CD14-positive monocyte (primary cell): ENCODE results near the gene LIPA. TPM values are rescaled to one million over a fixed set of nuclear protein-coding genes. Genes with fewer than 3 reads are reported as not detected.

Source experiments
- DNase-seq, 3 donors: peaks; one replicate each; pipeline ENCODE4 v3.0.0-alpha.2; 2011 to 2022
- H2AFZ ChIP-seq: 2 replicates; pipeline ENCODE4 v1.6.0; 2012; ENCODE audit warnings: mild to moderate bottlenecking, low read depth, low read length, inconsistent platforms; ENCODE audit not compliant: insufficient read depth, poor library complexity, severe bottlenecking
- H3K27ac ChIP-seq, 2 donors: 1 replicate in 1 of 2; 2 replicates in 1 of 2; pipeline ENCODE4 v1.5.1; 2012 to 2013; ENCODE audit warnings: low read length in 2 of 2, control low read depth in 1 of 2, inconsistent platforms in 1 of 2, low read depth in 1 of 2, mild to moderate bottlenecking in 1 of 2
- H3K27me3 ChIP-seq, 2 donors: one replicate each; pipeline versions ENCODE4 v1.6.0 to v1.6.1; 2011 to 2013; ENCODE audit warnings: low read length in 2 of 2; ENCODE audit not compliant: control insufficient read depth in 2 of 2, insufficient read depth in 2 of 2
- H3K36me3 ChIP-seq, 2 donors: replicated peaks in 1 of 2; 1 replicate in 1 of 2; 2 replicates in 1 of 2; pipeline versions ENCODE4 v1.5.1 to v1.6.1; 2012 to 2013; ENCODE audit warnings: low read length in 2 of 2, control low read depth in 1 of 2, inconsistent platforms in 1 of 2, mild to moderate bottlenecking in 1 of 2; ENCODE audit not compliant: insufficient read depth in 2 of 2, control insufficient read depth in 1 of 2
- H3K4me1 ChIP-seq, 2 donors: 1 replicate in 1 of 2; 2 replicates in 1 of 2; pipeline versions ENCODE4 v1.5.1 to v1.6.1; 2012 to 2013; ENCODE audit warnings: low read length in 2 of 2, control low read depth in 1 of 2, inconsistent platforms in 1 of 2, mild to moderate bottlenecking in 1 of 2, moderate library complexity in 1 of 2; ENCODE audit not compliant: insufficient read depth in 2 of 2, control insufficient read depth in 1 of 2
- H3K4me2 ChIP-seq: replicated peaks from 2 replicates; pipeline ENCODE3; 2012; ENCODE audit warnings: low read length, moderate library complexity, mild to moderate bottlenecking; ENCODE audit not compliant: poor library complexity, severe bottlenecking; ENCODE audit errors: extremely low read depth
- H3K4me3 ChIP-seq, 3 experiments: fragments of 200-600 bp in 1 of 3; sonication (generic) in 1 of 3; replicated peaks in 1 of 3; 1 replicate in 2 of 3; 2 replicates in 1 of 3; pipeline ENCODE4 v1.5.1; 2011 to 2013; ENCODE audit warnings: low read length in 3 of 3, mild to moderate bottlenecking in 3 of 3, control low read depth in 2 of 3, low read depth in 2 of 3, inconsistent platforms in 1 of 3, moderate library complexity in 1 of 3
- H3K79me2 ChIP-seq: 2 replicates; pipeline ENCODE4 v1.6.0; 2012; ENCODE audit warnings: mild to moderate bottlenecking, control low read depth, inconsistent platforms, low read length, moderate library complexity; ENCODE audit not compliant: insufficient read depth
- H3K9ac ChIP-seq: 2 replicates; pipeline ENCODE4 v1.6.0; 2017; ENCODE audit warnings: low read length, mild to moderate bottlenecking; ENCODE audit not compliant: insufficient read depth, poor library complexity, severe bottlenecking
- H3K9me3 ChIP-seq, 2 donors: replicated peaks in 1 of 2; 1 replicate in 1 of 2; 2 replicates in 1 of 2; pipeline versions ENCODE4 v1.5.1 to v1.6.1; 2012 to 2013; ENCODE audit warnings: low read length in 2 of 2, control low read depth in 1 of 2; ENCODE audit not compliant: control insufficient read depth in 1 of 2, insufficient read depth in 1 of 2
- H4K20me1 ChIP-seq: 2 replicates; pipeline ENCODE4 v1.6.0; 2012; ENCODE audit warnings: mild to moderate bottlenecking, low read length, control low read depth, moderate library complexity; ENCODE audit not compliant: insufficient read depth
- H3K27ac Mint-ChIP-seq, 7 donors: one replicate each; pipeline ENCODE4 v1.8.0; 2020; ENCODE audit warnings: mild to moderate bottlenecking in 7 of 7, mixed read lengths in 7 of 7, moderate library complexity in 6 of 7, inconsistent platforms in 2 of 7
- H3K27me3 Mint-ChIP-seq, 3 donors: one replicate each; pipeline ENCODE4 v1.8.0; 2021 to 2022; ENCODE audit warnings: low read depth in 3 of 3, mild to moderate bottlenecking in 3 of 3, mixed read lengths in 3 of 3, moderate library complexity in 3 of 3, inconsistent platforms in 1 of 3
- H3K36me3 Mint-ChIP-seq, 2 donors: one replicate each; pipeline ENCODE4 v1.8.0; 2020; ENCODE audit warnings: mixed read lengths in 2 of 2, inconsistent platforms in 1 of 2, mild to moderate bottlenecking in 1 of 2
- H3K4me1 Mint-ChIP-seq: one replicate; pipeline ENCODE4 v1.8.0; 2020; ENCODE audit warnings: mild to moderate bottlenecking, mixed read lengths
- H3K4me3 Mint-ChIP-seq, 2 donors: one replicate each; pipeline ENCODE4 v1.8.0; 2020; ENCODE audit warnings: mild to moderate bottlenecking in 2 of 2, mixed read lengths in 2 of 2, moderate library complexity in 1 of 2
- H3K9me3 Mint-ChIP-seq, 7 donors: one replicate each; pipeline ENCODE4 v1.8.0; 2020 to 2022; ENCODE audit warnings: mixed read lengths in 7 of 7, mild to moderate bottlenecking in 6 of 7, moderate library complexity in 6 of 7, inconsistent platforms in 2 of 7
- WGBS: methylation state at CpG from one replicate; pipeline ENCODE4 v1.1.5; 2013; ENCODE audit warnings: missing lambda C conversion rate; ENCODE audit not compliant: insufficient coverage; 5-methylcytosine and 5-hydroxymethylcytosine counted together
- intact Hi-C, 2 donors: fragments of 100-400 bp; cut with micrococcal nuclease; formaldehyde crosslinking; loops; one replicate each; pipeline versions ENCODE4 v1.15.0 to v1.15.1; 2023
- polyA minus RNA-seq: library from RNA; depleted of rRNA, polyadenylated mRNA; stranded (reverse); fragments of >200 nt; gene quantifications from 2 replicates; pipeline ENCODE4 v1.2.3, GENCODE V29; 2012
- polyA plus RNA-seq, 3 donors: library from polyadenylated mRNA; depleted of rRNA in 1 of 3; unstranded in 2 of 3; stranded (reverse) in 1 of 3; fragments of 300-500 nt in 2 of 3; fragments of >200 nt in 1 of 3; fragmentation: Illumina TruSeq in 2 of 3; gene quantifications; 1 replicate in 2 of 3; 2 replicates in 1 of 3; pipeline ENCODE4 v1.2.3, GENCODE V29; 2012 to 2021
- total RNA-seq, 12 experiments: library from RNA in 1 of 12; stranded (reverse) in 1 of 12; fragments of 120-200 nt in 1 of 12; gene quantifications; one replicate each; pipeline ENCODE4 v1.2.4 and lab custom pipeline; 2013 to 2026; ENCODE audit warnings: mixed read lengths in 6 of 12, inconsistent platforms in 1 of 12
- TF ChIP-seq, protein P1 (sequence below): fragments of 200-600 bp; IDR thresholded peaks from one replicate; pipeline ENCODE4 v1.8.0; 2022; ENCODE audit warnings: antibody characterized with exemption, mild to moderate bottlenecking

The LIPA gene
- total RNA-seq (2013), result 92.8 TPM
- polyA plus RNA-seq (100 to 1,000 TPM in 2 of 3 donors, 10 to 100 TPM in 1; 37.4 to 353 (median 289) TPM), polyA minus RNA-seq (16.6 and 35.9 TPM in 2 replicates), total RNA-seq (lab: John Stamatoyannopoulos, UW) (23.1 to 332 (median 230) reads per million in 11 experiments)

DNA sequence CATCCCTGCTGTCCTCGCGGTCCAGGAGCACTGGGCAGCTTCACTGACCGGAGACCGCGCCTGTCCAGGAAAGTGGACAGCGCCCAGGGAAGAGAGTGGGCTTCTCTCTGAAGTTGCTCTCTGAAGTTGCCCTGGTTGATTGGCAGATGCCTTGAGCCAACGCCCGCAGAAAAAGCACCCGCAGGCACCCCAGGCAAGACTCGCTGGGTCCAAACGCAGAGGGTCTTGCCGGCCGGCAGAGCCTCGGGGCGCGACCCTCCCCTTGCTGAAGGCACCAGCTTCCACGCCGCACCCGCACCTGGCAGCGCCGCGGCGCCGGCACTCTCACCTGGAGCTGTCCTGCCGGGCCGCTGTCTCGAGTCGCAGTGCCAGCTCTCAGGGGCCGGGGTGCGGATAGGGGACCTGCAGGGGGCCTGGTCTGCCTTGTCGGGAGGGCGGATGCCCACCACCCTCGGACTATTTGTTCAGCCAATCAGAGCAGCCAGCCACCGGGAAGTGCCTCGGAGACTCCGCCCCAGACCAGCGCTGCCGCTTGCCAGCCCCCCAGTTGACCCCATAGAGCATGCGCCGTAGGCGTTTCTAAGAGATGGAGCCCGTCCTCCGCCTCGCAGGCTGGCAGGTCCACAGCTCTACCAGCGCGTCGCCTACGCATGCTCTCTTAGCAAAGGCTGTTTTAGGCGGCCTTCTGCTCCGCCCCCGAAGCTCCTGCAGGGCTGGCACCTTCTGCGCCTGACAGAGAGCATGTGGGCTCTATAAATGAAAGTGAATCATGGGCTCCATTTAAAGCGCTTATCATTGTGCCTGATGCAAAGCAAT, at the start of gene LIPA:
Gene LIPA (minus strand): TSS at position 367 of the 816 bp plus-strand sequence. CDS start 4,127 bp downstream, outside the sequence.
- intact Hi-C loops, result no loop called here
- H3K27me3 ChIP-seq, result no peaks in the 10 kb centered on the region
- H3K4me2 ChIP-seq, result peak within 1 kb of the TSS; percentile 91
- H3K4me1 ChIP-seq, result peaks cover 53 to 67% of the 10 kb centered on the region in 2 donors
- peak within 1 kb of the TSS; percentile 46 to 81 for H3K27ac ChIP-seq
- peaks cover 18% of the 10 kb centered on the region for H3K79me2 ChIP-seq
- H3K36me3 ChIP-seq, result peaks cover 0 to 3% of the 10 kb centered on the region in 2 donors
- TF ChIP-seq, protein P1, sequence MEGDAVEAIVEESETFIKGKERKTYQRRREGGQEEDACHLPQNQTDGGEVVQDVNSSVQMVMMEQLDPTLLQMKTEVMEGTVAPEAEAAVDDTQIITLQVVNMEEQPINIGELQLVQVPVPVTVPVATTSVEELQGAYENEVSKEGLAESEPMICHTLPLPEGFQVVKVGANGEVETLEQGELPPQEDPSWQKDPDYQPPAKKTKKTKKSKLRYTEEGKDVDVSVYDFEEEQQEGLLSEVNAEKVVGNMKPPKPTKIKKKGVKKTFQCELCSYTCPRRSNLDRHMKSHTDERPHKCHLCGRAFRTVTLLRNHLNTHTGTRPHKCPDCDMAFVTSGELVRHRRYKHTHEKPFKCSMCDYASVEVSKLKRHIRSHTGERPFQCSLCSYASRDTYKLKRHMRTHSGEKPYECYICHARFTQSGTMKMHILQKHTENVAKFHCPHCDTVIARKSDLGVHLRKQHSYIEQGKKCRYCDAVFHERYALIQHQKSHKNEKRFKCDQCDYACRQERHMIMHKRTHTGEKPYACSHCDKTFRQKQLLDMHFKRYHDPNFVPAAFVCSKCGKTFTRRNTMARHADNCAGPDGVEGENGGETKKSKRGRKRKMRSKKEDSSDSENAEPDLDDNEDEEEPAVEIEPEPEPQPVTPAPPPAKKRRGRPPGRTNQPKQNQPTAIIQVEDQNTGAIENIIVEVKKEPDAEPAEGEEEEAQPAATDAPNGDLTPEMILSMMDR, result no peak
- peaks cover 5 to 13% (median 7%) of the 10 kb centered on the region in 7 donors for H3K9me3 Mint-ChIP-seq
- no peaks in the 10 kb centered on the region for H4K20me1 ChIP-seq
- peaks cover 0 to 13% of the 10 kb centered on the region in 2 donors for H3K9me3 ChIP-seq
- peaks cover 49% of the 10 kb centered on the region for H3K4me1 Mint-ChIP-seq
- H3K36me3 Mint-ChIP-seq, result peaks cover 0 to 7% of the 10 kb centered on the region in 2 donors
- peak within 1 kb of the TSS; percentile 28 to 93 (median 72) for H3K27ac Mint-ChIP-seq
- peak within 1 kb of the TSS; percentile 87 to 94 for H3K4me3 Mint-ChIP-seq
- H3K9ac ChIP-seq, result peak within 1 kb of the TSS; percentile 63
- DNase-seq, result peak; percentile 84 to 86 (median 85)
- under 1% methylated on average over 44 of the region's 53 CpGs for WGBS
- H3K4me3 ChIP-seq, result peak within 1 kb of the TSS; percentile 56 to 91 (median 62)
- H2AFZ ChIP-seq, result peak within 1 kb of the TSS; percentile 94
- no peaks in the 10 kb centered on the region for H3K27me3 Mint-ChIP-seq

DNA sequence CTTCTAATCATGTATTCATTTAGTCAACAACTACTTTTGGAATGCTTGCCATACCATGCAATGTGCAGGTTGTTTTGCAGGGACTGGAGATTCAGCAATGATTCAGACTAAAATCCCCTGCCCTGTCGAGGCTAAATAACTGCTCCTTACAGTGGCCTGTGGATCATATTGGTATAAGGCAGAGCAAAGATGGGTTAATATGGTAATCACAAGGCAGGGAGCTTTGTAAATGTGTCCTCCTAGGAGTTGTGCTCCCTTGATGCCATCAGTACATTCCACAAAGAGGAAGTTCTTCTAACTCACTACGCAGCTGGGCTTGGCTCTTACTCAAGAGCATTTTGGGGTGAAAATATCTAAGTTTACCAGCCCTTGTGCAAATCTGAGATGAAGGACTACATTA, 49.7 kb upstream of the LIPA start:
- Histone ChIP-seq H3K9me3 (no peaks in the 10 kb centered on the region), H3K27me3 (no peaks in the 10 kb centered on the region), H4K20me1 (peaks cover 19% of the 10 kb centered on the region), H2AFZ (peak overlapping the region; percentile 68), H3K4me2 (peak overlapping the region; percentile 80), H3K79me2 (peaks cover 15% of the 10 kb centered on the region), H3K4me1 (peaks cover 55 to 58% of the 10 kb centered on the region in 2 donors), H3K27ac (peak overlapping the region; percentile 69 to 97), H3K36me3 (peaks cover 6 to 8% of the 10 kb centered on the region in 2 donors), H3K9ac (peak overlapping the region; percentile 79), H3K4me3 (peak overlapping the region; percentile 60 to 95 (median 84))
- peak overlapping the region; percentile 94 to 99 (median 97) for H3K27ac Mint-ChIP-seq
- DNase-seq, result peak; percentile 69 to 77 (median 76)
- H3K36me3 Mint-ChIP-seq, result peaks cover 14 to 15% of the 10 kb centered on the region in 2 donors
- peak overlapping the region; percentile 82 to 95 for H3K4me3 Mint-ChIP-seq
- WGBS, result no CpG with 5 or more reads among the region's 2 CpGs
- TF ChIP-seq, protein P1, result no peak
- peaks cover 55% of the 10 kb centered on the region for H3K4me1 Mint-ChIP-seq
- intact Hi-C loops, result loop anchor here in 1 of 2 donors (5.0 to 10.0 kb wide), 2 partner anchors 44 to 114 kb away; partner anchors contain the start of gene IFIT5
- H3K9me3 Mint-ChIP-seq, result peaks cover 0 to 1% (median 0%) of the 10 kb centered on the region in 7 donors
- peaks cover 0 to 3% (median 0%) of the 10 kb centered on the region in 3 donors for H3K27me3 Mint-ChIP-seq
